HCT116 (cell line): ENCODE data around the gene INTS6. TPM values are rescaled to one million over a fixed set of nuclear protein-coding genes. Genes with fewer than 3 reads are reported as not detected.

Experiments
- ATAC-seq: fragments of 200-7000 bp; cut with Tn5 transposase; 2 replicates; pipeline ENCODE4 v1.9.1; 2020; ENCODE audit warnings: mild to moderate bottlenecking, moderate library complexity
- BruUV-seq: library from RNA; stranded (reverse); fragments of 400-500 nt; replicated peaks from 2 replicates; lab custom pipeline; 2021; lab: Mats Ljungman, UMichigan
- CTCF ChIA-PET: fragments of 300-600 bp; sonication (Branson Sonifier 250); formaldehyde crosslinking; loops from one replicate; lab custom pipeline; 2021; ENCODE audit warnings: antibody characterized with exemption; lab: Charles Lee
- POLR2A ChIA-PET: fragments of 300-600, 350-600 bp; sonication (Branson Sonifier 250); formaldehyde crosslinking; loops from one replicate; lab custom pipeline; 2021; ENCODE audit warnings: antibody characterized with exemption; lab: Charles Lee
- RAD21 ChIA-PET, 2 experiments: fragments of 300-600 bp; sonication (Branson Sonifier 250); formaldehyde crosslinking; loops; one replicate each; lab custom pipeline; 2023; ENCODE audit warnings: low total read pairs in 2 of 2; ENCODE audit not compliant: uncharacterized antibody in 2 of 2, unreplicated experiment in 2 of 2, low non-redundant PET in 1 of 2; lab: Charles Lee
- DNase-seq: peaks from one replicate; pipeline ENCODE4 v3.0.0-alpha.2; 2010; ENCODE audit warnings: low read depth, low spot score
- H2AFZ ChIP-seq: fragments of 200-600 bp; shearing (Covaris generic), sonication (generic); 2 replicates; pipeline ENCODE4 v1.6.1; 2017; ENCODE audit warnings: low read depth, mixed run types, mixed read lengths, antibody characterized with exemption, low read length; ENCODE audit not compliant: poor library complexity, severe bottlenecking
- H3K27ac ChIP-seq: 2 replicates; pipeline ENCODE4 v1.5.1; 2012; ENCODE audit warnings: low read depth, low read length
- H3K27me3 ChIP-seq: fragments of 200-600 bp; sonication (generic); 2 replicates; pipeline ENCODE4 v1.6.1; 2016; ENCODE audit warnings: mixed run types, low read length, mixed read lengths; ENCODE audit not compliant: insufficient read depth
- H3K36me3 ChIP-seq, 2 experiments: fragments of 200-500 bp in 1 of 2; fragments of 200-600 bp in 1 of 2; sonication (Bioruptor generic) in 1 of 2; sonication (generic) in 1 of 2; 2 replicates each; pipeline versions ENCODE4 v1.5.1 to v1.6.1; 2014 to 2016; ENCODE audit warnings: low read length in 2 of 2, inconsistent platforms in 1 of 2, mixed read lengths in 1 of 2, mixed run types in 1 of 2; ENCODE audit not compliant: insufficient read depth in 2 of 2, control insufficient read depth in 1 of 2
- H3K4me1 ChIP-seq, 2 experiments: fragments of 200-600 bp in 1 of 2; sonication (generic) in 1 of 2; 2 replicates each; pipeline versions ENCODE4 v1.5.1 to v1.6.1; 2012 to 2017; ENCODE audit warnings: low read length in 2 of 2, inconsistent platforms in 1 of 2, mild to moderate bottlenecking in 1 of 2, mixed read lengths in 1 of 2, mixed run types in 1 of 2, moderate library complexity in 1 of 2; ENCODE audit not compliant: insufficient read depth in 2 of 2, control insufficient read depth in 1 of 2
- H3K4me2 ChIP-seq: fragments of 200-600 bp; sonication (generic); 2 replicates; pipeline ENCODE4 v1.6.1; 2017; ENCODE audit warnings: mixed run types, low read length, mixed read lengths
- H3K4me3 ChIP-seq, 2 experiments: fragments of 200-600 bp in 1 of 2; sonication (generic) in 1 of 2; replicated peaks in 1 of 2; 2 replicates each; pipeline ENCODE4 v1.5.1; 2011 to 2016; ENCODE audit warnings: low read length in 2 of 2, control low read depth in 1 of 2, low read depth in 1 of 2, mild to moderate bottlenecking in 1 of 2, mixed read lengths in 1 of 2, mixed run types in 1 of 2
- H3K79me2 ChIP-seq: fragments of 200-600 bp; sonication (generic); 2 replicates; pipeline ENCODE4 v1.6.1; 2017; ENCODE audit warnings: mild to moderate bottlenecking, mixed run types, low read length, moderate library complexity, mixed read lengths; ENCODE audit not compliant: insufficient read depth
- H3K9ac ChIP-seq: fragments of 200-600 bp; sonication (generic); 2 replicates; pipeline ENCODE4 v1.6.1; 2016; ENCODE audit warnings: low read length, mixed read lengths
- H3K9me2 ChIP-seq: fragments of 200-600 bp; sonication (generic), shearing (Covaris generic); 2 replicates; pipeline ENCODE4 v1.6.1; 2017; ENCODE audit warnings: mixed run types, mild to moderate bottlenecking, moderate library complexity; ENCODE audit not compliant: insufficient read depth
- H3K9me3 ChIP-seq, 2 experiments: fragments of 200-500 bp in 1 of 2; fragments of 200-600 bp in 1 of 2; sonication (Bioruptor generic) in 1 of 2; sonication (generic) in 1 of 2; 2 replicates each; pipeline ENCODE4 v1.6.1; 2014 to 2017; ENCODE audit warnings: low read length in 2 of 2, mixed read lengths in 2 of 2, inconsistent platforms in 1 of 2, low read depth in 1 of 2, mild to moderate bottlenecking in 1 of 2, mixed run types in 1 of 2, moderate library complexity in 1 of 2; ENCODE audit not compliant: control insufficient read depth in 1 of 2, insufficient read depth in 1 of 2
- H4K20me1 ChIP-seq: fragments of 200-600 bp; sonication (generic), shearing (Covaris generic); 2 replicates; pipeline ENCODE4 v1.6.1; 2017; ENCODE audit warnings: mixed run types, mild to moderate bottlenecking, moderate library complexity; ENCODE audit not compliant: insufficient read depth
- ATF3 ChIP-seq: IDR thresholded peaks from 2 replicates; pipeline ENCODE4 v1.6.1; 2012
- CBX3 ChIP-seq: IDR thresholded peaks from 2 replicates; pipeline ENCODE4 v1.6.1; 2012; ENCODE audit warnings: low read depth
- CEBPB ChIP-seq: IDR thresholded peaks from 2 replicates; pipeline ENCODE4 v1.6.1; 2012; ENCODE audit warnings: low read depth
- CTCF ChIP-seq, 3 experiments: fragments of 200-600 bp in 1 of 3; sonication (generic) in 1 of 3; IDR thresholded peaks in 2 of 3; conservative IDR thresholded peaks in 1 of 3; 2 replicates each; pipeline ENCODE4 v1.5.1; 2012 to 2017; ENCODE audit warnings: low read depth in 2 of 3, low read length in 2 of 3, antibody characterized with exemption in 1 of 3, borderline replicate concordance in 1 of 3, control low read depth in 1 of 3, mild to moderate bottlenecking in 1 of 3, mixed read lengths in 1 of 3, mixed run types in 1 of 3, moderate library complexity in 1 of 3; ENCODE audit not compliant: insufficient read depth in 1 of 3
- EGR1 ChIP-seq: IDR thresholded peaks from 2 replicates; pipeline ENCODE4 v1.6.1; 2012; ENCODE audit warnings: low read depth
- ELF1 ChIP-seq: IDR thresholded peaks from 2 replicates; pipeline ENCODE4 v1.6.1; 2012; ENCODE audit warnings: low read depth, borderline replicate concordance
- EZH2 ChIP-seq: fragments of 200-600 bp; sonication (generic); IDR thresholded peaks from 2 replicates; pipeline ENCODE4 v1.6.1; 2017; ENCODE audit warnings: antibody characterized with exemption, mixed run types
- EZH2phosphoT487 ChIP-seq: fragments of 200-600 bp; IDR thresholded peaks from 2 replicates; pipeline ENCODE4 v1.6.1; 2018; ENCODE audit warnings: antibody characterized with exemption, borderline replicate concordance
- MAX ChIP-seq: IDR thresholded peaks from 2 replicates; pipeline ENCODE4 v1.6.1; 2012
- POLR2A ChIP-seq: IDR thresholded peaks from 2 replicates; pipeline ENCODE4 v1.7.0; 2011; ENCODE audit warnings: borderline replicate concordance; ENCODE audit not compliant: insufficient read depth, insufficient read length; ENCODE audit errors: extremely low read depth
- POLR2AphosphoS5 ChIP-seq: IDR thresholded peaks from 2 replicates; pipeline ENCODE4 v1.6.1; 2011; ENCODE audit warnings: mild to moderate bottlenecking, low read depth, low read length, moderate library complexity
- RAD21 ChIP-seq: IDR thresholded peaks from 2 replicates; pipeline ENCODE4 v1.6.1; 2012; ENCODE audit warnings: low read depth, mild to moderate bottlenecking
- REST ChIP-seq: IDR thresholded peaks from 2 replicates; pipeline ENCODE4 v1.6.1; 2012; ENCODE audit warnings: low read depth
- SIN3A ChIP-seq: IDR thresholded peaks from 2 replicates; pipeline ENCODE4 v1.6.1; 2012; ENCODE audit warnings: low read depth
- SRF ChIP-seq: IDR thresholded peaks from 2 replicates; pipeline ENCODE4 v1.6.1; 2012; ENCODE audit warnings: low read depth
- ZBTB33 ChIP-seq: IDR thresholded peaks from 2 replicates; pipeline ENCODE4 v1.6.1; 2011; ENCODE audit warnings: mild to moderate bottlenecking, low read length, moderate library complexity; ENCODE audit not compliant: insufficient replicate concordance; ENCODE audit errors: extremely low read depth
- ZFX ChIP-seq: fragments of 450-650 bp; IDR thresholded peaks from 2 replicates; pipeline ENCODE4 v1.6.1; 2017
- ZNF274 ChIP-seq: fragments of 200-500 bp; sonication (Bioruptor generic); IDR thresholded peaks from 2 replicates; pipeline ENCODE4 v1.6.1; 2014; ENCODE audit warnings: mild to moderate bottlenecking, low read depth, low read length, inconsistent platforms
- intact Hi-C: fragments of 100-400 bp; cut with micrococcal nuclease; formaldehyde crosslinking; loops from 2 replicates; pipeline ENCODE4 v1.10.0; 2022
- total RNA-seq: library from RNA; stranded (reverse); gene quantifications from one replicate; pipeline ENCODE4 v1.2.1, GENCODE V29; 2021; ENCODE audit not compliant: unreplicated experiment

Gene INTS6
- total RNA-seq, 1 experiment from 2014 or later = 44.7 TPM

GRCh38 chr13:51339354-51339753 lies 113.5 kb downstream of the INTS6 start, which contains the start of gene SERPINE3:
TSS of gene SERPINE3 (plus strand) at chr13:51339691. CDS start at chr13:51341092, 1,401 bp downstream.
- ATAC-seq = no peak
- no peaks in the 10 kb centered on the region for H3K79me2 ChIP-seq
- no peaks in the 10 kb centered on the region for H3K9me2 ChIP-seq
- no peak within 1 kb of the TSS for H3K27ac ChIP-seq
- no TSS peak for BruUV-seq
- no peaks in the 10 kb centered on the region for H3K4me1 ChIP-seq
- no peak for DNase-seq
- no peaks in the 10 kb centered on the region for H3K36me3 ChIP-seq
- H3K9me3 ChIP-seq = no peaks in the 10 kb centered on the region
- H3K4me2 ChIP-seq = no peak within 1 kb of the TSS
- TF ChIP-seq ELF1 (no peak), CTCF (IDR thresholded peaks at IDR 0.05 in 2 of 3, conservative IDR thresholded peaks at IDR 0.05 in 1 of 3; ENCODE audit: borderline replicate concordance in 1 of 3, insufficient read depth in 1 of 3, low read depth in 2 of 3, low read length in 2 of 3) (no peak), RAD21 (no peak), POLR2AphosphoS5 (no peak), EGR1 (no peak), SRF (no peak), EZH2phosphoT487 (no peak), ZFX (no peak), CEBPB (no peak), CBX3 (no peak), SIN3A (no peak), EZH2 (no peak), ATF3 (no peak), POLR2A (no peak), ZNF274 (no peak), REST (no peak), ZBTB33 (no peak), MAX (no peak)
- TF ChIP-seq, all 23 proteins: peak for 0
- Histone ChIP-seq H2AFZ (no peak within 1 kb of the TSS), H3K9ac (no peak within 1 kb of the TSS), H3K27me3 (no peaks in the 10 kb centered on the region), H4K20me1 (no peaks in the 10 kb centered on the region), H3K4me3 (no peak within 1 kb of the TSS)
- RAD21 ChIA-PET = no interaction called here
- intact Hi-C loops = no loop called here
- CTCF ChIA-PET = no interaction called here
- POLR2A ChIA-PET = no interaction called here
